GM10266 (cell line): ENCODE data around the gene DMXL2.
"Not testable (repeated sequence)": the region's sequence is repeated elsewhere in the genome, so short reads cannot be mapped to it uniquely, and the experiment has no call there.

Experiments
- DNase-seq: peaks from one replicate; pipeline ENCODE4 v3.0.0; 2012; ENCODE audit errors: extremely low spot score
- CTCF ChIP-seq: IDR thresholded peaks from 2 replicates; pipeline ENCODE4 v1.5.1; 2012; ENCODE audit warnings: mild to moderate bottlenecking, low read depth; ENCODE audit not compliant: control insufficient read depth, insufficient read depth; ENCODE audit errors: missing control alignments

Gene DMXL2

GRCh38 chr15:51475736-51476135 is 146.8 kb downstream of the DMXL2 start:
- DNase-seq: no peak
- TF ChIP-seq CTCF: no peak

- no peak for DNase-seq
These were observed 152.1 kb downstream of the DMXL2 start for GRCh38 chr15:51470512-51470911.

GRCh38 chr15:51460796-51461195 is 161.8 kb downstream of the DMXL2 start:
- no peak for DNase-seq
- TF ChIP-seq CTCF: no peak

More at GRCh38 chr15:51470512-51470911, 152.1 kb downstream of the DMXL2 start:
- TF ChIP-seq CTCF: no peak

GRCh38 chr15:51450001-51450400 is 172.6 kb downstream of the DMXL2 start:
- DNase-seq: no peak
- TF ChIP-seq CTCF: no peak

- no peak for TF ChIP-seq CTCF
- no peak for DNase-seq
These were observed 173.8 kb downstream of the DMXL2 start for GRCh38 chr15:51448622-51449399.

GRCh38 chr15:51447855-51448621 is 174.5 kb downstream of the DMXL2 start:
- TF ChIP-seq CTCF: no peak
- no peak for DNase-seq

- DNase-seq: not testable (repeated sequence)
These were observed 176.4 kb downstream of the DMXL2 start for GRCh38 chr15:51446029-51446744.
